Gastrocnemius medialis (tissue), 4 donors: Measurements from ENCODE around the gene PSPH. TPM values are rescaled to one million over a fixed set of nuclear protein-coding genes. Genes with fewer than 3 reads are reported as not detected.
"Not testable (repeated sequence)": the region's sequence is repeated elsewhere in the genome, so short reads cannot be mapped to it uniquely, and the experiment has no call there.

Source experiments
- ATAC-seq, 2 donors: fragments of 150-250 bp; one replicate each; pipeline ENCODE4 v1.9.1; 2016
- DNase-seq, 2 donors: peaks; one replicate each; pipeline ENCODE4 v3.0.0-alpha.2; 2019
- H3K27ac ChIP-seq, 4 donors: fragments of 200-600 bp; sonication (generic); 1 replicate in 1 of 4; 2 replicates in 3 of 4; pipeline ENCODE4 v1.5.1; 2016 to 2018; ENCODE audit warnings: mild to moderate bottlenecking in 2 of 4, moderate library complexity in 1 of 4
- H3K27me3 ChIP-seq, 3 donors: fragments of 200-600 bp; sonication (generic) in 2 of 3; 1 replicate in 1 of 3; 2 replicates in 2 of 3; pipeline versions ENCODE4 v1.5.1 to v1.6.0; 2016 to 2019; ENCODE audit warnings: mild to moderate bottlenecking in 1 of 3, moderate library complexity in 1 of 3
- H3K36me3 ChIP-seq, 2 donors: fragments of 200-600 bp; sonication (generic) in 1 of 2; one replicate each; pipeline ENCODE4 v1.5.1; 2017 to 2018
- H3K4me1 ChIP-seq, 2 donors: fragments of 200-600 bp; sonication (generic) in 1 of 2; one replicate each; pipeline ENCODE4 v1.5.1; 2016 to 2017; ENCODE audit warnings: mild to moderate bottlenecking in 2 of 2
- H3K4me3 ChIP-seq, 4 donors: fragments of 200-600 bp; sonication (generic) in 3 of 4; 1 replicate in 1 of 4; 2 replicates in 3 of 4; pipeline ENCODE4 v1.5.1; 2016 to 2019; ENCODE audit warnings: mild to moderate bottlenecking in 2 of 4
- H3K9me3 ChIP-seq, 3 donors: fragments of 200-600 bp; sonication (generic) in 2 of 3; 1 replicate in 1 of 3; 2 replicates in 2 of 3; pipeline ENCODE4 v1.5.1; 2016 to 2019
- CTCF ChIP-seq, 5 experiments: fragments of 450-650 bp in 3 of 5; fragments of 200-600 bp in 2 of 5; sonication (generic) in 2 of 5; IDR thresholded peaks in 4 of 5; conservative IDR thresholded peaks in 1 of 5; 1 replicate in 4 of 5; 2 replicates in 1 of 5; pipeline ENCODE4 v1.5.1; 2016 to 2019; ENCODE audit warnings: antibody characterized with exemption in 5 of 5, mild to moderate bottlenecking in 3 of 5, moderate library complexity in 3 of 5
- POLR2A ChIP-seq, 2 donors: fragments of 450-650 bp; IDR thresholded peaks; one replicate each; pipeline ENCODE4 v1.6.1; 2017; ENCODE audit warnings: antibody characterized with exemption in 2 of 2, mild to moderate bottlenecking in 2 of 2, moderate library complexity in 2 of 2
- in situ Hi-C, 4 donors: fragments of 200-750 bp; cut with MboI; loops; one replicate each; pipeline versions ENCODE4 v1.15.0 to v1.8.0; 2017; ENCODE audit warnings: low sequenced_read_pairs in 4 of 4
- intact Hi-C: fragments of 100-400 bp; cut with DNase I; formaldehyde crosslinking; loops from one replicate; pipeline ENCODE4 v1.15.1; 2023; ENCODE audit warnings: low total_unique reads
- total RNA-seq, 4 donors: library from RNA; depleted of rRNA; stranded (reverse); fragments of >200 nt; gene quantifications; one replicate each; pipeline versions ENCODE4 v1.1.0 to v1.2.3, GENCODE V29; 2016

PSPH gene
- total RNA-seq, 4 donors from 2014 or later = 2.1 to 4.7 (median 3.9) TPM

- in situ Hi-C loops = loop anchor here in 1 of 4 donors (25.0 kb wide), 1 partner anchor 456 kb away; no protein-coding TSS in a partner anchor
These were observed 41.7 kb upstream of the PSPH start, which contains the start of gene PHKG1 for GRCh38 chr7:56092789-56093531. TSS of gene PHKG1 (minus strand) at chr7:56092952. CDS start at chr7:56088941, 4,011 bp downstream.

DNA sequence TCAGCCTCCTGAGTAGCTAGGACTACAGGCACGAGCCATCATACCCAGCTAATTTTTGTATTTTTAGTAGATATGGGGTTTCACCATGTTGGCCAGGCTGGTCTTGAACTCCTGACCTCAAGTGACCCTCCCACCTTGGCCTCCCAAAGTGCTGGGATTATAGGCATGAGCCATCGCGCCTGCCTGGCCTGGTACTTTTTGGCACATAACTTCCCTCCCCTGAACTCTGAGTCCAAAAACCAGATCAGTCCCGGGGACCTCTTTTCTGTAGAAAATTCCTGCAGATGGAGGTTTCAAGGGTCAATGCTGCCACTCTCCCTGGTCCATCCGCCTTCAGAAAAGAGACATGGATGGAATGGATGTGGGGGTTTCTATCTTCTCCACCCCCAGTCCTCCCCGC lies 41.1 kb upstream of the PSPH start:
- H3K36me3 ChIP-seq = peaks cover 0 to 17% of the 10 kb centered on the region in 2 donors
- peaks cover 44 to 49% of the 10 kb centered on the region in 2 donors for H3K4me1 ChIP-seq
- H3K9me3 ChIP-seq, H3K27me3 ChIP-seq: not testable (repeated sequence)
- DNase-seq (peak in 1 of 2 donors; percentile 57), ATAC-seq (peak; percentile 21 to 31)
- intact Hi-C loops (loop anchor here (2.0 kb wide), 1 partner anchor 14 kb away; the partner anchor contains the start of gene CHCHD2), in situ Hi-C loops (loop anchor here in 1 of 4 donors (25.0 kb wide), 1 partner anchor 455 kb away; no protein-coding TSS in a partner anchor)
- H3K4me3 ChIP-seq = peak overlapping the region; percentile 52 to 64 (median 58)
- peak overlapping the region; percentile 94 to 99 (median 95) for H3K27ac ChIP-seq

More at GRCh38 chr7:56092789-56093531, 41.7 kb upstream of the PSPH start, which contains the start of gene PHKG1:
- intact Hi-C loops = loop anchor here (1.0 to 2.0 kb wide), 2 partner anchors 14 kb away; partner anchors contain the start of gene CHCHD2
- peaks cover 0 to 13% of the 10 kb centered on the region in 2 donors for H3K36me3 ChIP-seq
- peaks cover 48 to 51% of the 10 kb centered on the region in 2 donors for H3K4me1 ChIP-seq
- H3K27ac ChIP-seq = peak within 1 kb of the TSS; percentile 94 to 99 (median 95)
- H3K9me3 ChIP-seq = no peaks in the 10 kb centered on the region
- ATAC-seq = peak; percentile 76 to 78
- peak within 1 kb of the TSS; percentile 52 to 64 (median 58) for H3K4me3 ChIP-seq
- H3K27me3 ChIP-seq = no peaks in the 10 kb centered on the region
- DNase-seq = peak; percentile 84 to 93
- peak in 4 of 5 experiments; percentile 46 to 82 (median 62) for TF ChIP-seq CTCF (IDR thresholded peaks at IDR 0.05 in 4 of 5, conservative IDR thresholded peaks at IDR 0.05 in 1 of 5)
- peak; percentile 59 to 84 for TF ChIP-seq POLR2A (IDR thresholded peaks at IDR 0.05)

- no peaks in the 10 kb centered on the region for H3K9me3 ChIP-seq
- intact Hi-C loops = no loop called here
- peak; percentile 77 to 78 for ATAC-seq
- H3K4me3 ChIP-seq = peak overlapping the region; percentile 52 to 64 (median 58)
- H3K36me3 ChIP-seq = peaks cover 0 to 25% of the 10 kb centered on the region in 2 donors
- no peaks in the 10 kb centered on the region for H3K27me3 ChIP-seq
- H3K27ac ChIP-seq = peak overlapping the region; percentile 94 to 99 (median 95)
- TF ChIP-seq CTCF (IDR thresholded peaks at IDR 0.05 in 4 of 5, conservative IDR thresholded peaks at IDR 0.05 in 1 of 5) = no peak
- peak; percentile 36 to 74 for TF ChIP-seq POLR2A (IDR thresholded peaks at IDR 0.05)
- in situ Hi-C loops = loop anchor here in 1 of 4 donors (25.0 kb wide), 1 partner anchor 454 kb away; no protein-coding TSS in a partner anchor
- DNase-seq = peak; percentile 84 to 96
- H3K4me1 ChIP-seq = peaks cover 43 to 51% of the 10 kb centered on the region in 2 donors
These were observed 40.3 kb upstream of the PSPH start for GRCh38 chr7:56091591-56091990.

- TF ChIP-seq CTCF (IDR thresholded peaks at IDR 0.05 in 4 of 5, conservative IDR thresholded peaks at IDR 0.05 in 1 of 5) (no peak), POLR2A (IDR thresholded peaks at IDR 0.05) (no peak)
- in situ Hi-C loops = loop anchor here in 2 of 4 donors (10.0 to 25.0 kb wide), 2 partner anchors 113 to 450 kb away; no protein-coding TSS in a partner anchor
- no peak for ATAC-seq
These were observed 36.2 kb upstream of the PSPH start for GRCh38 chr7:56087445-56087844.

DNA sequence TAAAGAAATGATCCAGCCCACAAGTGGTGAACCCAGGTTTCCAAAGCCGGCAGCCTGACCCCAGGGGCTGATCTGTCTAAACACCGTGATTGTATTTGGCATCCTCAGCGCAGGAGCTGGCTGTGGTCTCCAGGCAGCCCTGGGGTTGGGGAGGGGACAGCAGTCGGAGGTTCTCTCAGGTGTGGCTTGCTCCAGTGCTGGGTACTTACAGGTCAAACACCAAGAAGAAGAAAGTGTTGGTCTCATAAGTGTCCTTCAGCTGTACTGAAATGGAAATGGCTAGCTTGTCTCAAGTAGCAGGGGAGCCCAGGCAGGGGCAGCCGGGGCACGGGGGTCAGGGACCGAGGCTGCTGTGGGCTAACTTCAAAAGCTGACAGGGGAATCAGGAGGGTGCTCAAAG lies 35.5 kb upstream of the PSPH start:
- Histone ChIP-seq H3K4me3 (no peak overlapping the region), H3K27me3 (no peaks in the 10 kb centered on the region), H3K27ac (peak overlapping the region; percentile 94 to 99 (median 95)), H3K36me3 (peaks cover 0 to 36% of the 10 kb centered on the region in 2 donors), H3K9me3 (no peaks in the 10 kb centered on the region), H3K4me1 (peaks cover 67 to 69% of the 10 kb centered on the region in 2 donors)
- in situ Hi-C loops (loop anchor here in 2 of 4 donors (10.0 to 25.0 kb wide), 2 partner anchors 112 to 449 kb away; no protein-coding TSS in a partner anchor), intact Hi-C loops (no loop called here)
- no peak for ATAC-seq
- no peak for DNase-seq
- TF ChIP-seq CTCF (IDR thresholded peaks at IDR 0.05 in 4 of 5, conservative IDR thresholded peaks at IDR 0.05 in 1 of 5) = no peak
- TF ChIP-seq POLR2A (IDR thresholded peaks at IDR 0.05) = no peak

More at GRCh38 chr7:56087445-56087844, 36.2 kb upstream of the PSPH start:
- peak overlapping the region; percentile 94 to 99 (median 95) for H3K27ac ChIP-seq
- peak in 1 of 2 donors; percentile 39 for DNase-seq
- H3K36me3 ChIP-seq = peaks cover 0 to 30% of the 10 kb centered on the region in 2 donors
- intact Hi-C loops = no loop called here
- H3K4me1 ChIP-seq = peaks cover 67 to 69% of the 10 kb centered on the region in 2 donors
- no peak overlapping the region for H3K4me3 ChIP-seq
- H3K9me3 ChIP-seq = no peaks in the 10 kb centered on the region
- H3K27me3 ChIP-seq = no peaks in the 10 kb centered on the region
